ENCODE results near the gene ZNF763.
"Not testable (repeated sequence)": the region's sequence is repeated elsewhere in the genome, so short reads cannot be mapped to it uniquely, and the experiment has no call there.

The ZNF763 gene

GRCh38 chr19:11964858-11965645, at the start of gene ZNF763:
Gene ZNF763, plus strand, starts transcription at chr19:11965040. Its CDS starts 169 bp downstream, at chr19:11965209.
- in situ Hi-C loops (cut with MboI; ENCODE audit: low sequenced_read_pairs), result no loop called here

- in situ Hi-C loops (cut with MboI; ENCODE audit: low sequenced_read_pairs), result no loop called here
These were observed 42.9 kb upstream of the ZNF763 start for GRCh38 chr19:11921852-11922495.

- in situ Hi-C loops (cut with MboI; ENCODE audit: low sequenced_read_pairs), result no loop called here
These were observed 39.8 kb upstream of the ZNF763 start, which contains the start of gene ZNF700 for GRCh38 chr19:11924886-11925650. Gene ZNF700, plus strand, starts transcription at chr19:11925107. Its CDS starts 104 bp downstream, at chr19:11925211.

- in situ Hi-C loops (cut with MboI; ENCODE audit: low sequenced_read_pairs), result not testable (repeated sequence)
These were observed 39.1 kb upstream of the ZNF763 start for GRCh38 chr19:11925651-11926187.

DNA sequence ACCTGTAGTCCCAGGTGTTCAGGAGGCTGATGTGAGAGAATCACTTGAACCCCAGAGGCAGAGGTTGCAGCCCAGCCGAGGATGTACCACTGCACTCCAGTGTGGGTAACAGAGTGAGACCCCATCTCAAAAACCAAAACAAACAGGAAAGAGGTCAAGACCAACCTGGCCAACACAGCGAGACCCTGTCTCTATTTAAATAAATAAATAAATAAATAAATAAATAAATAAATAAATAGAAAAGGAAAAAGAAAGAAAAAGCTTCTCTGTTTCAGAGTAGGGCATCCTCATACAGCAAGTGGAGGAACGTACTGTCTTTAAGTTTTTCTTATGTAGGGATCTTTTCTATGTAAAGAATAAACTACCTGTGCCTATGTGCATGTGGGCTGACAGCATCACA, 37.6 kb upstream of the ZNF763 start:
- in situ Hi-C loops (cut with MboI; ENCODE audit: low sequenced_read_pairs), result no loop called here

- in situ Hi-C loops (cut with MboI; ENCODE audit: low sequenced_read_pairs), result no loop called here
These were observed 33.8 kb upstream of the ZNF763 start for GRCh38 chr19:11931051-11931450.

DNA sequence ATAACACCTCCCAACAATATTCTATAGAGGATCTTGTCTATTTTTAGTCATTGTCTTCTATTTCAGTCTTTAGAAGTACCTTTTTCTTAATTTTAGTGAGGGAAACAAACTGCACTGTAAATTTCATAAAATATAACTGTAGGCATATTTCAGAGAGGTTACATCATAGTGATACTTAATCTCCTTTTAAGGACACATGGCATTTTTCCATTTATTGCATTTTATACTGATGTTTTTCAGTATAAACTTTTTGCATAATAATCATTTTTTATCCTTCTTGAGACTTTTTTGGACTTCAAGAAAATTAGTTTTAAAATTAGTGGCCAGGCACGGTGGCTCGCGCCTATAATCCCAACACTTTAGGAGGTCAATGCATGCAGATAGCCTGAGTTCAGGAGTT, 33.3 kb upstream of the ZNF763 start:
- in situ Hi-C loops (cut with MboI; ENCODE audit: low sequenced_read_pairs), result no loop called here

DNA sequence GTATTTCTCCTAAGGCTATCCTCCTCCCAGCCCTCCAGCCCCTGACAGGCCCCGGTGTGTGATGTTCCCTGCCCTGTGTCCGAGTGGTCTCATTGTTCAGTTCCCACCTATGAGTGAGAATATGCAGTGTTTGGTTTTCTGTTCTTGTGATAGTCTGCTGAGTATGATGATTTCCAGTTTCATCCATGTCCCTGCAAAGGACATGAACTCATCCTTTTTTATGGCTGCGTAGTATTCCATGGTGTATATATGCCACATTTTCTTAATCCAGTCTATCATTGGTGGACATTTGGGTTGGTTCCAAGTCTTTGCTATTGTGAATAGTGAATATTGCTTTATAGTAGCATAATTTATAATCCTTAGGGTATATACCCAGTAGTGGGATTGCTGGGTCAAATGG, 29.0 kb upstream of the ZNF763 start:
- in situ Hi-C loops (cut with MboI; ENCODE audit: low sequenced_read_pairs), result not testable (repeated sequence)

GRCh38 chr19:11938383-11938782, 26.5 kb upstream of the ZNF763 start:
- in situ Hi-C loops (cut with MboI; ENCODE audit: low sequenced_read_pairs), result not testable (repeated sequence)

DNA sequence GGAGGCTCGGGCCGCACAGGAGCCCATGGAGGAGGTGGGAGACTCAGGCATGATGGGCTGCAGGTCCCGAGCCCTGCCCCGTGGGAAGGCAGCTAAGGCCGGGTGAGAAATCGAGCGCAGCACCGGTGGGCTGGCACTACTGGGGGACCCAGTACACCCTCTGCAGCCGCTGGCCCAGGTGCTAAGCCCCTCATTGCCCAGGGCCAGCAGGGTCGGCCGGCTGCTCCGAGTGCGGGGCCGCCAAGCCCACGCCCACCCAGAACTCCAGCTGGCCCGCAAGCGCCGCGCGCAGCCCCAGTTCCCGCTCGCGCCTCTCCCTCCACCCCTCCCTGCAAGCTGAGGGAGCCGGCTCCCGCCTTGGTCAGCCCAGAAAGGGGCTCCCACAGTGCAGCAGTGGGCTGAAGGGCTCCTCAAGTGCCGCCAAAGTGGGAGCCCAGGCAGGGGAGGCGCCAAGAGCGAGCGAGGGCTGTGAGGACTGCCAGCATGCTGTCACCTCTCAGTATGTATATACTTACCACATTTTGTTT, 23.4 kb upstream of the ZNF763 start:
- in situ Hi-C loops (cut with MboI; ENCODE audit: low sequenced_read_pairs), result not testable (repeated sequence)

DNA sequence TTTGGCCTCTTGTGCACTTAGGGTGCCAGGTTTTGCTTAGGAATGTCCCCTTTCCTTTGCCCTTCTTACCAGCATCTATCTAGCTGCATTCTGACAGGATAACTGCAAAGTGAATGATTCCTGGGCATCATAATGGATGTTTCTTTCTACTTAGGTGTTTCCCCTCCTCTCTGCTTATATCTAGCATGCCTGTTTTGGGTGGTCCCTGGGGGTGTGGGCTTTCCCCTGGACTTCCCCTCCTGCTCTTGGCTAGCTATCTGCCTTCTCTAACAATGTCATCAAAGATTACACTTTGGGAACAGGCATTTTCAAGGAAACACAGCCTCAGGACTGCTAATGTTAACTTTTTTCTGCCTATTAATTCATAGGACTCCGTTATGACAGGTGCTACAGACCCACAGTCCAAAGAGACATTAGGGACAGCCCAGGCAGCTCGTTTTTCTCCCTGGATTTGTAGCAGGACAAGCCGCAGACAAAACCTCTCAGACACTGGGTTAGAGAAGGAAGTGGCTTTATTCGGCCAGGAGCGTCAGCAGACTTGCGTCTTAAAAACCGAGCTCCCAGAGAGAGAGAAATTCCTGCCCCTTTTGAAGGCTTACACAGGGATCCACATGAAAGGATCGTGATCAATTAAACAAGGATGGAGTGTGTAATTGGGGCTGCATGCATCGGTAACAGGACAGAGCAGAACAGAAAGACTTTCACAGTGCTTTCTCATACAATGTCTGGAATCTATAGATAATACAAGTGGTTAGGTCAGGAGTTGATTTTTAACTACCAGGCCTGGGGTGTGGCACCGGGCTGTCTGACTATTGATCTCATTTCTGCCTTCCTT, 22.6 kb upstream of the ZNF763 start:
- in situ Hi-C loops (cut with MboI; ENCODE audit: low sequenced_read_pairs), result no loop called here

DNA sequence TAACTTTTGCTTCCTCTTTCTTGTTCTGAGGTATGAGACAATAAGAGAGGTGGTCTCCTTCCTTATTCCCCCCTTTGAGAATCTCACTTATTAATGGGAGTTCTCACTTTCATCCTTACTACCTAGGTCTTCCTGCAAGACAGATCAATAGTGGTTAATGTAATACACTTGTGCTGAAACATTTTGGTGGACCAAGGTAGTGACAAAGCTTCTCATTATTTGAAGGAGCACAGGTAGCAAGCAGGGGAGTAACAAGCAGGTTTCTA, 22.1 kb upstream of the ZNF763 start:
- in situ Hi-C loops (cut with MboI; ENCODE audit: low sequenced_read_pairs), result no loop called here

DNA sequence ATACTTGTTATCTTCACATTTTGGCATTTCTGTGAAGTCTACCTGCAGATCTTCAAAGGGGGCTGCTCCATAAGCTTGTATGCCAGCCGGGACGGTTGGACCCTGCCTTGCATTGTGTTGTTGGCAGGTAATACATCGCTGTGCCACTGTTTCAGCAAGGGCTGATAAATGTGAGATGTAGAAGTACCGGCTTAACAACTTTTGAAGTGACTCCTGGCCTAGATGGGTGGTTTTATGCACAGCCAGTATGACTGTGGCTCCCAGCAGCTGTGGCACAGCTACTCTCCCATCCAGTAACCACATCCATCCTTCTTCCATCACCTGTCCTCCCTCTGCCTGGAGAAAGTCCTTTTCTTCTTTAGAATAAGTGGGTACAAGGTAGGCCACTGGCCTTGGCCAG, 20.2 kb upstream of the ZNF763 start:
- in situ Hi-C loops (cut with MboI; ENCODE audit: low sequenced_read_pairs), result no loop called here

- in situ Hi-C loops (cut with MboI; ENCODE audit: low sequenced_read_pairs), result no loop called here
These were observed 16.2 kb upstream of the ZNF763 start for GRCh38 chr19:11948646-11949045.

DNA sequence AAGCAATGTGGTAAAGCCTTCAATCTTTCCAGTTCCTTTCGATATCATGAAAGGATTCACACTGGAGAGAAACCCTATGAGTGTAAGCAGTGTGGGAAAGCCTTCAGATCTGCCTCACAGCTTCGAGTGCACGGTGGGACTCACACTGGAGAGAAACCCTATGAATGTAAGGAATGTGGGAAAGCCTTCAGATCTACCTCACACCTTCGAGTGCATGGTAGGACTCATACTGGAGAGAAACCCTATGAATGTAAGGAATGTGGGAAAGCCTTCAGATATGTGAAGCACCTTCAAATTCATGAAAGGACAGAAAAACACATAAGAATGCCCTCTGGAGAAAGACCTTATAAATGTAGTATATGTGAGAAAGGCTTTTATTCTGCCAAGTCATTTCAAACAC, 15.6 kb upstream of the ZNF763 start:
- in situ Hi-C loops (cut with MboI; ENCODE audit: low sequenced_read_pairs), result no loop called here

DNA sequence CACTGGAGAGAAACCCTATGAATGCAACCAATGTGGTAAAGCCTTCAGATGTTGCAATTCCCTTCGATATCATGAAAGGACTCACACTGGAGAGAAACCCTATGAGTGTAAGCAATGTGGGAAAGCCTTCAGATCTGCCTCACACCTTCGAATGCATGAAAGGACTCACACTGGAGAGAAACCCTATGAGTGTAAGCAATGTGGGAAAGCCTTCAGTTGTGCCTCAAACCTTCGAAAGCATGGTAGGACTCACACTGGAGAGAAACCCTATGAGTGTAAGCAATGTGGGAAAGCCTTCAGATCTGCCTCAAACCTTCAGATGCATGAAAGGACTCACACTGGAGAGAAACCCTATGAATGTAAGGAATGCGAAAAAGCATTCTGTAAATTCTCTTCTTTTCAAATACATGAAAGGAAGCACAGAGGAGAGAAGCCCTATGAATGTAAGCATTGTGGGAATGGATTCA, 15.2 kb upstream of the ZNF763 start:
- in situ Hi-C loops (cut with MboI; ENCODE audit: low sequenced_read_pairs), result not testable (repeated sequence)

GRCh38 chr19:11950312-11950711, 14.5 kb upstream of the ZNF763 start:
- in situ Hi-C loops (cut with MboI; ENCODE audit: low sequenced_read_pairs), result no loop called here

DNA sequence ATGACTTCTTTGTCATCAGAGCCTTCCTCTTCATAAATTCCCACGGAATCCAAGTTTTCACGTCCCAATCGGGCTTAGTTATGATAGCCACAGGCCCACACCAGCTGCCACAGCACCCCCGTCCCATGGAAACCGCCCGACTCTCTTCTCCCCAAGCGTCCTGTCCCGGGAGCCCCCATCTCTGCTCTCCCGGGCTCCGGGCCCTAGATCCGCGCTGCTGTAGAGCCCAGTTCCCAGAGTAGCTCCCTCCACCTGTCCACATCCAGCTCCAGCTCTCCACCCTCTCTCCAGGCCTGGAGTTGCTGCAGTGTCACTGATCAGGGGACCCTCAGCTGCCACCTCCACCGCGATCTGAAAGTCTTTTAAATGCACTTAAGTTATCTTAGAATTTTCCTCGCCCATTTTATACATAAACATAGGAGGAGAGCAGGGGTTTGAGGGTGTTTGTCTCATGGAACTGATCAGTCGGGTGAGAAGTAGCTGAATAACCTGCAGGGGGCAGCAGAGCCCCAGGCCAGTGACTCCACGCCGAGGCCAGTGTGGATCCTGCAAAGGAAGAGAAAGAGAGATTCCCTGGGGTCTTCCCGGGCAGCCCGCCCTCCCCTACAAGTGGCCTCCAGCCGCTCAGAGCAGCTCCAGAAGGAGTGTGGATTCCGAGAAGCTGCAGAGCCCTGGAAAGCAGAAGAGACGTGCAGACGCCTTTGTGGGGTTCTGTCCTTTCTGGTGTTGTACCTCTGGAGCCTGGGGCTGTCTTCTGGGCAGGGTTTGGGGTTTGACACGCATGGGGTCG, 1.1 kb upstream of the ZNF763 start:
- in situ Hi-C loops (cut with MboI; ENCODE audit: low sequenced_read_pairs), result no loop called here

DNA sequence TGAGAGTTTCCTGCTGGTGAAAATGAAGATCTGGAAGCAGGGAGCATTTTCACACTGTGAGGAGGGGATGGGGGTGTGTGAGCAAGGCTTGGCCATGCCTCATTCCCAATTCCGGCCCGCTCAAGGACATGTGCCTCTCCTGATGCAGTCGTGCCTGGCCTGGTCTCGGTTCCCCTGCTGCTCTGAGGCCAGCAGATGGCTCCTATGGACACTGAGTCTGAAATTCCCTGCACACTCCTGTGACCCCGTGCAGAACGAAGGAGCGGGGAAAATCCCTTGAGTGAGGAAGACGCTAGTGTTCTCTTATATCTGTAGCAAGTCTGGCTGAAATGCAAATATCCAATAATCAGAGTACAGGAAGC, 363 bp upstream of the ZNF763 start:
- in situ Hi-C loops (cut with MboI; ENCODE audit: low sequenced_read_pairs), result no loop called here

DNA sequence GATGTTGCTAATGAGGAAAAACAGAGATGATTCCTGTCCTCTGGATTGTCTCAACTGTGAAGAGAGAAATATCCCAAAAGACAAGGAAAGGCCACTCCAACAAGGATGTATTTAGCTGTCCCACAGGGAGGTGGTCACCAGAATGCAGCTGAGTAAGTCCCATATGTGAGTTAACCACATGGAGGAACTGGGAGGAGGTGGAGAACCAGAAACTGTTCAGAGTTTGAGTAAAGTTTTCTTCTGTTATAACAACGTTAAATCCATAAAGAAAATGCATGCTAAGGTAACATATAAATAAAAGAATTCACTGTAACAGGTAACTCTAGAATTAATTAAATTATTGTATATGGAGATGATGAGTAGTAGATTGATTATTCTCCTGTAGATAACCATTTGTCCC, 5.3 kb downstream of the ZNF763 start:
- in situ Hi-C loops (cut with MboI; ENCODE audit: low sequenced_read_pairs), result no loop called here
